Fibroblast of skin of abdomen (primary cell): ENCODE measurements around the gene URB2.

ENCODE experiments used
- DNase-seq: peaks from one replicate; pipeline ENCODE4 v3.0.0-alpha.2; 2013

URB2 gene

DNA sequence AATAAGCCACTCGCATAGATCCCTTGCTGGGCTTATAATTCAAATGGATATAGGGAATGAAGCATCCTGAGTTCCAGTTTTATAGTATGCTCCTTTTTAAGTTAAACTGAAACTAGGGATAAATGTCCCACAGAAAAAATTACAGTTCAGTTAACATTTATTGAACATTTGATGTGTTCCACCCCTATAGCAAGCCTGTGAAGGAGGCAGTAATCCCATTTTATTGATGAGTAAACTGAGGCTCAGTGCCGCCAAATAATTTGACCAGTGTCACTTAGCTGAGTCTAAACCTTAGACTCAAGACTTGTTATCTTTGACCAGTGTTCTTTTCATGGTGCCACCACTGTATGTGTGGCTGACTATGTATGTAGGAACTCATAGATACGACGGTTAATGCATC is 22.4 kb downstream of the URB2 start:
- DNase-seq, result no peak

DNA sequence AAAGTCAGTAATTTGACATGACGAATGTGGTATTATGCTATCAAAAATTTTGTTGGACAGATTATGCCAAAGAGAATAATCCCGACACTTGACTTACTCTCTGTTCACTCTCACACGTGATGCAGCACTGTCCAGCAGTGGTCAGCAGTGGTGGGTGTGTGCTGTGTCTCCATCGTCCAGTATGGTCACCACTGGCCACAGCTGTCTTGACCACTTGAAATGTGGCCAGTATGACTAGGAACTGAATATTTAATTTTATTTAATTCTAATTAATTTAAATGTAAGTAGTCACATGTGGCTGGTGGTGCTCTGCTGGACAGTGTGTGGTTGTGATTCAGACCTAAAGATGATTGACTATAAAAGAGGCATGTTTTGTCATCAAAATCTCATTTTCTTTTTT is 24.0 kb downstream of the URB2 start:
- no peak for DNase-seq

DNA sequence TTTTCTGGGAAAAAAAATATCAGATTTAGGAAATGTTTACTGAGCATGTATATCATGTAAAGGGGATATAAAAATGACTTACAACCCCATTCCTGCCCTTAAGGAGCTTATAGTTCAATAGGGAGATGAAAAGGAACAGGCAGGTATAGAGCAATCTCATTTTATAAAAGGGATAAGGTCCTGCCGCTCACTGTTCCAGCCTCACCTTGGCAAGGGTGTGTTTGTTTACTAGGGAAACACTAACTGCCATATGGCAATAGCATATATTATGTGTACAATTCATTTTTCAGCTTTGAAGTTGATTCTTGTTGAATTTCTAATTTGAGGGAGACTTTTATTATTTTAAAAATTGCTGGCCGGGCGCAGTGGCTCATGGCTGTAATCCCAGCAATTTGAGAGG is 25.5 kb downstream of the URB2 start:
- no peak for DNase-seq

DNA sequence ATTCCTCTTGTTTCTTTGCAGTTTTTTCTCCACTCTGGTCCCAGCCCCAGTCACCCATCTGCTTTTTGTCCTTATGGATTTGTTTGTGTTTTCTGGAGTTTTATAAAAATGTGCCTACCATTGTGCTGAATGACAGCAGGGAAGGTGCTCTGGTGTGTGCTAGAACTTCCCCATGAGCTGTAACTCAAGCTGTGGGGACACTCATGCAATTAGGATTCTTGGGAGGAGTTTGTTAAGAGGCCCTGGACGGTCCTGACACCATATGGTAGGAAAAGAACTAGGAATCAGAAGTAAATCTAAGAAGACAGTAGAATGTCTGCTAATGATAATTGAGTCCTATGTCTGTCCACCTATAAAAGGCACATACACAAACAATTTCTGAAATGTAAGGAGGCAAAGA is 27.4 kb downstream of the URB2 start:
- DNase-seq, result no peak

DNA sequence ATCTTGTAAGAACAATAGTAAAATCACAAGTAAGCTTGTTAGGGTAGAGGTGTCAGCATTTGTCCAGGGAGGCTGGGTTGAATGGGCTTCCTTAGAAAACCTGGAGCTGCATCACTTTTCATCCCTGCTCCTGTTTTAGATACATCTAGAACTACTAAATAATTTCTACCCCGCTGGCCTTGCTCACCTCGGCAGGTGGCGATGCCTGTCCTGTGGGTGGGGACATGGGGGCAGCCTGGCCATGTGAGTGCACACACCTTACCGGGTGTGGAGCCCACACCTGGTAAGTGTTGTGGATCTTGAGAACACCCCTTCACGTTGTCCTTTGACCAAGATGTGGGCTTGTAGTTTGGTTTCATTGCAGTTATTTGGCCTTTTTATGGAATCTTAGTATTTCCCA is 29.7 kb downstream of the URB2 start:
- no peak for DNase-seq

DNA sequence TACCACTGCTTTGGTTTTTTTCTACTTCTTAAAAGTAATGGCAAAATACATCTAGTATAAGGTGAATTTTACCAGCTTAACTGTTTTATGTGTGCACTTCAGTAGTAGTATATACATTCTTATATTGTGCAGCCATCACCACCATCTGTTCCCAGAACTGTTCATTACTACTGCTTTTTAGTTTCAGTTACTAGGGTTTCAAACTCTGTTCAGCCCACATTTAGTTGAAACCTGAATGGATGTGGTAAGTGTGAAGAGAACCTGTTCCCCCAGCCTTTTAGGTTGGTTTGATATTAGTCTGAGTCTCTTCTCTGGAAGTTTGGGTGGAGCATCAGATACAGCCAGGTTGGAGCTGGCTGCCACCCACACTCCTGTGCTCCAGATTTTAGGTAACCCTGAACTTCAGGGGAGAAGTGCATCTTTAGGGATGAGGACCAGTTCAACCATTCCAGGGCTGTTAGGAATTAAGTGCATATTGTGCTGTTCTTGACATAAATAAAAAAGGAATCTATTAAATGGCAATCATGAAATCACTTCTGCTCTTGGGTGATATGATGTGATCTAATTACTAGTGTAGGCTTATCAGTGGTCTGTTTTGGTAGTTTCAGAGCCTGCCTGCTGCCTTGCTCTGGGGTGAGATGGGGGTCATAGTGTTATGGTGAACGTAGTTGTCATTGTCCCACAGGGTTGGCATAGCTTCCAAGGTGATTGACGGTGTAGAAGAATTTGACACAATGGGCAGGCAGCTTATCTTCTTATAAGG is 32.1 kb downstream of the URB2 start:
- no peak for DNase-seq

DNA sequence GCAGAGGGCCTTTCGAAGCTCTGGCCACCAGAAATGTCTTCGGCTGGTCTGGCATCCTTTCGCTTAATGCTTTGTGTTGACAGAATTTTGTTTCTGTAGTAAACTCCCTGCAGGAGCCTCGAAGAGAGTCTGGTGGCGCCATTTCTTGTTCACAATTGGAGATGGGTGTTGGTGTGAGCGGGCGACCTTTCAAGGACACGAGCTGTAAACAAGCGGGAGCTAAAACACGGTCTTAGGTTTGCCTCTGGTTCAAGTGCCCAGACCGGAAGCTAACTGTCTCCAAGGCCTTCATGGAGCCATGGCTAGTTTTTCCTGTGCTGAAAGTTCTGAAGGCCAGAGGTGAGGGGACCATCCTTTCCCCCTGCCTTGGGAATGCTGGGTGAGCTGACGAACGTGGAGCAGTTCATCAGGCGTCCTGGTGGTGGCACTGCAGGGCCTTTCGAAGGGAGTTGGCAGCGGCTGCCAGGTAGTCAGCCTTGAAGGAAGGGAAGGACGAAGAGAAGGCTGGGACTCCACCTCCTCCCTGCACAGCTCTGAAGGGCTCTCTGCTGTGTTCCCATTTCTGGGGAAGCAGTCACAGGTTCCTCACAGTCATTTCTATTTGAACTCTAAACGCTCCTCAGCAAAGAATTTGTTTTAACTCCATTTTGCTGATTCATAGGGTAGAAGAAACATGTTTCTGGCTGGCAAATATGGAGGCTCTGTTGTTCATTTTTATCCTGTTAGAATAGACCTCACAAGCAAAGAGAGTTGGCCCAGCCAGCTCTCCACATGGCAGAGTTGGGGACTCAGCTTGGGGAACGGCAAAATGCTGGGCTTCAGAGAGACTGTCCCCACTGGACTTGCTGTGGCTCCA is 35.2 kb downstream of the URB2 start:
- DNase-seq, result peak; percentile 61

DNA sequence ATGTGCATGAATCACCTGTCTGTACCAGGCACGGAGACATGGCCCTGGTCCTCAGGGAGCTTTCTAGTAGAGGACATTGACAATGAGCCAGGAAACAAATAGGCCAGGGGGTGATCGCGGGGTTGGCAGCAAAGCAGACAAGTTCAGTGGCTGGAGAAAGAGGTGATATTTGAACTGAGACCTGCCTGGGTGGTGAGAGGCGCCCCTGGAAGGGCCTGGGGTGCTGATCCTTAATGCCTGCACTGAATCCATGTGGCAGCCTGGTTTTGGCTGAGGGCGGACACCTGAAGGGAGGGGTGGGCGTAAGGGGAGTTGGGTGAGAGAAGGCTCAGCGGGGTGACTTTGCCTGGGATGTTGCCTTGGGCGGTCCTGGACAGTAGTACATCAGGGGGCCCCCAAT is 35.9 kb downstream of the URB2 start:
- DNase-seq, result no peak

DNA sequence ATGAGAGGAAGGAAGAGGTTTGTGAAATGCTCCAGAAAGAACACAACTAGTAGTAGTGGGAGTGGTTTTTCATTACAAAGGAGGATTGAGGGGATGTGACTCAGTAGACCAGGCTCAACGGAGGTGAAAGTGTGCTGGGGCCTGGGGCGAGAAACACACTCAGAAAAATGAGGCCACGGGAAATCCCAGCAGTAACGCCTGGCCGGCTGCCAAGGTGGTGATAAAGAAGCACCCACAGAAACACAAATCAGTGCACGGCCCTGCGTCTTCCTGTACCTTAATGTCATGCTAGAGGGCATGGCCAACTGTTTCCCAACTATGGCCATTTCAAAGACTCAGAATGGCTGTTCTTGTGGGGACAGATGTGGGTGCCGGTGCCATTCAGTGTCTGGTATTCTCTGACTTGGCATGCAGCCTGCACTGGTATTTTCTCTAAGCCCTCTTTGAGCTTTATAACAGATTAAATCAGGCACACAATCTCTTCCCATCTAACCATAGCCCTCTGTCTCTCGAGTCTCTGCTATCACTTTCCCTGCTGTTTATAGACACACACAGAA is 38.2 kb downstream of the URB2 start:
- no peak for DNase-seq

DNA sequence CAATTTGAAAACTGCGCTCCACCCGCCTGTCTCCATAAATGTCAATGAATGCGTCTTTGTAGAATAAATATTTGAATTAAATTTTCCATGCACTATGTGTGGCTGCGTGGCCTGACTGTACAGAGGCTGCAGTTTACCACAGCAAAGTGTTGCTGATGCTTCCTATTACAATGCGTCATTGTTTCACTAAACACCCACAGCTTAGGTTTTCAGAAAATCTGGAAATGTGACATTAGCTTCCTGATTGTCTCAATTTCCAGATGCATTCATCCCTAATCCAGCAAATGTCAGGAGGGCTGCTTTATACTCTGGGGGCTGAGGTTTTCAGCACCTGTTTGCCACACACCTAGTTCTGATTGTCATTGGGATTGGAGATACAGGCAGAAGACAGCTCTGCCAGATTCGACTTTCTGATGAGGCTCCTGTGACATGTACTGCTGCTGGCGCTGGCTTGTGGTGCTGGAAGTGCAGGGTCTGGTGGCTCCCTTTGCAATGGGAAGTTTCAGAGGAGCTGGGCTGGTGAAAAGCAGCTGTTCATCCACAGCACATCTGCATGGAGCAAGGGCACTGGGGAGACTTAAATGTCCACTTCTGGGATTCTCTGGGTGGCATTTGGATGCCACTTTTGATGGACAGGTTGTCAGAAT is 40.0 kb downstream of the URB2 start:
- DNase-seq, result no peak

DNA sequence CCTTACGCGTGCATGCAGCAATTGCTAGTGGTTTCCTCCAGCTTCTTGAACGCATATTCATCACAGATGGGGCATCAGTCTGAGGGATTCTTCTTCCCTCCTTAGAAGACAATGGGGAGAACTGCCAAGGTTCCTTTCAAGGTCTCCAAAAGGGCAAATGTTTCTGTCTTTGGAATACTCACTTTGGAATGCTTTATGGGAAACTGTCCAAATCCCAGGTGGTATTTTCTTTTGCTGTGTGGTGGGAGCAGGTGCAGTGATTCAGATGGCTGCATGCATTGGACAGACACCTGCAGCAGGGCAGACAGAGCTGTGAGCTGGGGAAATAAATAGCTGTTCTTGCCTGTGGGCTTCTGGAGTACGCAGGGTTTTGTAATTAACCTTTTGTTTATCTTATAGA is 40.5 kb downstream of the URB2 start:
- DNase-seq, result no peak

DNA sequence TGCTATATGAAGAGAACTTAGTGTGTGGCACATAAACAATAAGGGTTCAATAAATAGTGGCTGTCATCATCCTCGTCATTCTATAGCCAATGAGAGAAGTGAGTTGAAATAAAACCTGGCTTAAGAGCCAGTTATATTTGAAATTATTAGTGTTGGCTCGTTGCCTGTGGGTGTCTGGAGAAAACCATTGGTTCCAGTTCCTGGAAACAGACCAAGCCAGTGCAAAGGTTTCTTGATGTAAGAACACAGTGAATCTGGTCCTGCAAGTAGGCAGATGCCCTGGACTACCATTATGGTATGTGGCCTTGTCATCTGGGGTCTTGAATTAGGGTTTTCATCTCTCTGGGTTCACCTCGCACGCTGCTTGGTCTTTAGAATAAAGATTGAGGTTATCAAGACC is 43.3 kb downstream of the URB2 start:
- no peak for DNase-seq

DNA sequence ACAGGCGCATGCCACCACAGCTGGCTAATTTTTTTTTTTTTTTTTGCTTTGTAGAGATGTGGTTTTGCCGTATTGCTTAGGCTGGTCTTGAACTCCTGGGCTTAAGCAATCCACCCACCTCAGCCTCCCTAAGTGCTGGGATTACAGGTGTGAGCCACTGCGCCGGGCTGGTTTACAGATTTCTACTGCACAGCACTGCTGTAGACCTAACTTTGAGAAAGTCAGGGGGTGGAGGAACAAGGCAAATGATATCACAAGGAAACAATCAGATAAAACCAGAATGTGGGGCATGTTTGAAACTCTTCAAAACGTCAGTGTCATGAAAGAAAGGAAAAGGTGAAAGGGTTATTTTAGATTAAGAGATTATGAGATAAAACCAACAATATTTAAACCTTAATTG is 45.3 kb downstream of the URB2 start:
- no peak for DNase-seq

DNA sequence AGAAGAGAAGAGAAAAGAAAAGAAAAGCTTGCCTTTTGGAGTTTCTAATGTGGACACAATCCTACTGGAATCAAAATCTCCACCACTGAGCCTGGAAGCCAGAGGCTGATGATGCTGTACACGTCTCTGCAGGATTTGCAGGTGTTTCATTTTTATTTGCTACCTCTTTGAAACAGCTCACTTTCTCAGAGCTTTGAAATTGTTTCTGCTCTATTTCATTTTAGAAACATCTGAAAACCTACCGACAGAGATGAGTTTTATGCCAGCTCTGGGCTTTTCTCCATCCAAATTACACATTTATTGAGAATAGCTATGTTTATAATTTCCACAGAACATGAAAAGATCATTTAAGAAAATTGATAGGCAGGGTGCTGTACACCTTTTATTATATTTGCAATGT is 46.2 kb downstream of the URB2 start:
- DNase-seq, result no peak

DNA sequence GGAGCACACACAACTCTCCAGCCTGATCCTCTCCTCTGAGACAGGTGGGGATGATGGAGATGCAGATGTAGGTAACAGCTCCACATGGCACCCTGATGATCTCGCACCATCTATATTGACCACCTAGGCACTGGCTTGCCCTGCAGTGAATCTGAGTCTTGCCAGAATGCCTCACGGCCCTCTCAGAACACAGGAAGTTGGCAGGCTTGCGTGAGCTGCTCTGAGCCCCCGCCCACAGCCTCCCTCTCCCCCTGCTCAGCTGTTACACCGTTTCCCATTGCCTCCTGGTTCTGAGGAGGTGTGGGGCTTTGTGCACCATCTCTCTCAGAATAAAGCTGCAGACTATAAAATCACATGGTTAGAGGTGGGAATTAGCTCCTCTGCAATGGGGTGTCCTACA is 48.0 kb downstream of the URB2 start:
- DNase-seq, result no peak

DNA sequence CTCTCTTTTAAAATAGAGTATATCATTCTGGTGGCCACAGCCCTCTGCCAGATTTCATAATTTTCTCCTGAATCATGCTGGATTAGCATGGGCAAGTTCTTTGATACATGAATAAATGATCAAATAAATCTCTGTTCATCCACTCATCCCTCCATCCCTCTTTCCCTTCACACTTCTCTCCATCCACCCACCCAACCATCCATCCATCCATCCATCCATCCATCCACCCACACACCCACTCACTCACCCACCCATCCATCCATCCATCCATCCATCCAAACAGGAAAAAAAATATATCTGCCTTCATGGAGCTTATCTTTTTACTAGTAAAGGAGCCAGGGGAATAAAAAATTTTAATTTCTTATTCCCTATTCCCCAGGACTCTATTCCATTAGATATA is 49.3 kb downstream of the URB2 start:
- no peak for DNase-seq

DNA sequence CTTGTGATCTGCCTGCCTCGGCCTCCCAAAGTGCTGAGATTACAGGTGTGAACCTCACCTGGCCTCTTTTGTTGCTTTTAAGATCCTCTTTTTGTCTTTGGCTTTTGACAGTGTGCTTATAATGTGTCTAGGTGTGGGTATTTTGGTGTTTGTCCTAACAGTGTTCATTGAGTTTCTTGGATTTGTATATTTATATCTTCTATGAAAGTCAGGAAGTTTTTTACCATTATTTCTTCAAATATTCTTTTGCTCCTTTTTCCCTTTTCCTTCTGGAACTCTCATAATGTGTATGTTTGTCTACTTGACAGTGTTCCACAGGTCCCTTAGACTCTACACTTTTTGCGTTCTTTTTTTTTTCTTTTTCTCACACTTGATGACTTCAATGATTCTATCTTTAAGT is 59.1 kb downstream of the URB2 start:
- no peak for DNase-seq

DNA sequence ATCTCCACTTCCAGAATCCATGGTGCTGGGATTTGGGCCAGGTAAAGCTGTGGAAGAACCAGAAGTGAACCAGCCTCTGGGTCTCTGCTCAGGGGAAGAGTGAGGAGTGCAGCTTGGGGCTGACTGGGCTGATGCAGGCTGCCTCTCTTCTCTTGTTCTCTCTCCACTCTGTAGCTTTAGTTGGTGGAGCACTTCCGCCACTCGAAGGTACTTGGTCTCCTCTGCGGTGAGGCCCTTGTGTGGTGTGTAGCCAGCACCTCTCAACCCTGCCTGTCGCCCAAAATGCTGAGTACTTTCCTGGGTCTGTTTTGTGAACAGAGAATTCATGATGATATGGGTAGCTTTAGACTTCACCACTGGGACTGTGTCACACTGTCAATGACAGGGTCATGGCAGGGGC is 63.2 kb downstream of the URB2 start:
- DNase-seq, result no peak

DNA sequence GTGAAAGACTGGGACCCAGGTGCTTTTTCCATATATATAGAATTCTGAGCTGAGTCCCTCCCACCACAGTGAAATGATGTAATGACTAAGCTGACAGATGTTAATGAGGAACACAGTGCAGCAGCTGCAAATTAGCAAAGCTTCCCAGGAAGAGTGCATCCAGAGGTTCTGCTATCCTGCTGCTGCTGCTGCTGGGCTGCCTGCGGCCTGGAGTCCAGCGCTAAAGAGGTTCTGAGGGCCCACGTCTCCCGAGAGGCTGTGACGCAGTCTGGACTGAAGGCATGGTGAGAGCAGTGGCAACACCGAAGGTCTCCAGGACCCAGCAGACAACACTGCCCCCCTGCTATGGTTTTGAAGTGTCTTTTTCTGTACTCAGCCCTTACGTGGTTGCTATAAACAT is 63.9 kb downstream of the URB2 start:
- no peak for DNase-seq

DNA sequence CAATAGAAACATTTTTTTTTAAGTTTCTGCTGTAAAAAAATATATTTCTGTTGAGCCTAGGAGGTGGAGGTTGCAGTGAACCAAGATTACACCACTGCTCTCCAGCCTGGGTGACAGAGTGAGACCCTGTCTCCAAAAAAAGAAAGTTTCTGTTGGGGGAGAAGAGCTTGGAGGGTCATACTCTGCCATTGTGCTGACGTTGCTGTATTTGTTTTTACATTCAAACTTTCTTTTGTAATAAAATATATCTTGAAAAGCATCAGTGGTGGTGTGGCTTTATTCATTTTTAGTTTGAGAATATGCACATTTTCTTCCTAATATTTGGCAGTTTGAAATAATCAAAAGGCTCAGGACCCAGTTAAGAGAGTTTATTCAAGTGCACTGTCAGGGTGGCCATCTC is 64.6 kb downstream of the URB2 start:
- DNase-seq, result no peak

DNA sequence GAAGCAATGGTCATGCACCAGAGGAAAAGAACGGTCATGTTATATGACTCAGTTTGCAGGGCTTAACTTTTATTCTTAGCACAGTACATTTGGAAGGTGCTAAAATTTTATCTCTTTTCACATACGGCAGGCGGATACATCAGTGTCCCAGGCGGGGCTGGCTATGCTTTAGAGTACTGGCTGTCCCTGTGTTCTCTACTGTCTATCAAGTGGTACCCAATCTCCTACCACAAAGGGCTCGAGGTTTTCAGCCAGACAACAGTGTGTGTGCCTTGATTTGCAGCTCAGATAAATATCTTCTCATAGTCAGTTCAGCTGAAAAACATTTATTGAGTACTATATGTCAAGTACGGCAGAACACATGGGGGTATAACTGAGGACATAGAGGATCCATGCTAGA is 65.3 kb downstream of the URB2 start:
- no peak for DNase-seq

DNA sequence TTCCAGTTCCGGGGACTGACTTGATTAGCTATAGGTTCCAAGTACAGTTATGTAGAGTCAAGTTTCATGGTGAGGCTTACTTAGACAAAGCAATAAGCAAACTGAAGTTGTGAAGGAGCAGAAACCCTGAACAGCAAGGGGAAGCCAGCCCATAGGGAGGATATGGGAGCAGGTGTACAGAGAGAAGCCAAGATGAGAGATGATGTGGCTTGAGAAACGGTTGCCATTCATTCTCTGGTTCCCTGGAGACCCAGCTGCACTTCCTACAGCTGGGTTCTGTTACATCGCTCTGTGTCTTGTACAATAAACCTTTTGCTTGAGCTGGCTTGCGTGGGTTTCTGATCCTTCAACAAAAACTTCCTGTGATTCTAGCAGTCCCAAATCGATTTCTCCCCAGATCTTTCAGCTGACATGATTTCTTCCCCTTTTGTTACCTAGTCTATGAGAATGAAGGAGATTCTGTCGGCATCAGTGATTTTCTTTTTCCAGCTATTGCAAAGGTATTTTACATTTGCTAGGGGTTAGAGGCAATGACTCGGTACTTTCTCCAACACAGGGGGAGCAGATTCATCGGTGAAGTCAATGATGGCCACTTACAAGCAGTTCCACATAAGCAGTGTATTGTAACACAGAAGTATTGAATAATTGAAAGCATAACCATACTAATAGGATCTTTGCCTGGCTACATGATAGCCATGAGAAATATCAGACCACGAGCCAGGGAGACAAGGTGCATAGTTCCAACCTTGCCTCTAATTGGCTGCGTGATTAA is 67.3 kb downstream of the URB2 start:
- peak; percentile 23 for DNase-seq
